PC-3 (cell line): ENCODE measurements around the gene WDR48. TPM values are rescaled to one million over a fixed set of nuclear protein-coding genes. Genes with fewer than 3 reads are reported as not detected.

Source experiments
- ATAC-seq: fragments of 200-7000 bp; cut with Tn5 transposase; 2 replicates; pipeline ENCODE4 v1.9.1; 2020; ENCODE audit warnings: mild to moderate bottlenecking, moderate library complexity
- BruUV-seq: library from RNA; stranded (reverse); fragments of 400-500 nt; replicated peaks from 2 replicates; lab custom pipeline; 2021; lab: Mats Ljungman, UMichigan
- CTCF ChIA-PET: fragments of 300-600 bp; sonication (Branson Sonifier 250); formaldehyde crosslinking; loops from one replicate; lab custom pipeline; 2022; ENCODE audit warnings: antibody characterized with exemption; lab: Charles Lee
- POLR2A ChIA-PET: fragments of 300-600 bp; sonication (Branson Sonifier 250); formaldehyde crosslinking; loops from one replicate; lab custom pipeline; 2022; ENCODE audit warnings: antibody characterized with exemption; ENCODE audit not compliant: unreplicated experiment; lab: Charles Lee
- DNase-seq: peaks from one replicate; pipeline ENCODE4 v3.0.0-alpha.2; 2015
- H2AFZ ChIP-seq: fragments of 300-600 bp; sonication (generic); 2 replicates; pipeline ENCODE4 v1.6.0; 2016; ENCODE audit warnings: antibody characterized with exemption, low read length
- H3F3A ChIP-seq: fragments of 300-600 bp; sonication (generic); one replicate; pipeline ENCODE4 v1.6.0; 2017; ENCODE audit warnings: antibody characterized with exemption, low read length, control low read depth, mild to moderate bottlenecking; ENCODE audit not compliant: unreplicated experiment
- H3K27ac ChIP-seq: fragments of 300-600 bp; sonication (generic); 2 replicates; pipeline ENCODE4 v1.5.1; 2016; ENCODE audit warnings: mild to moderate bottlenecking, low read length
- H3K27me3 ChIP-seq: fragments of 300-600 bp; sonication (generic); 2 replicates; pipeline ENCODE4 v1.6.1; 2016; ENCODE audit warnings: low read length, mixed read lengths
- H3K36me3 ChIP-seq: fragments of 300-600 bp; sonication (generic); 2 replicates; pipeline ENCODE4 v1.6.1; 2016; ENCODE audit warnings: low read depth, mixed run types, low read length, mixed read lengths
- H3K4me1 ChIP-seq: fragments of 300-600 bp; sonication (generic); 2 replicates; pipeline ENCODE4 v1.5.1; 2016; ENCODE audit warnings: low read length; ENCODE audit not compliant: insufficient read depth
- H3K4me2 ChIP-seq: fragments of 300-600 bp; sonication (generic); 2 replicates; pipeline ENCODE4 v1.6.0; 2016; ENCODE audit warnings: low read length
- H3K4me3 ChIP-seq: fragments of 300-600 bp; sonication (generic); 2 replicates; pipeline ENCODE4 v1.5.1; 2016; ENCODE audit warnings: mild to moderate bottlenecking, low read length, mixed read lengths
- H3K79me2 ChIP-seq: fragments of 300-600 bp; sonication (generic); 2 replicates; pipeline ENCODE4 v1.6.1; 2017; ENCODE audit warnings: low read length, mixed read lengths
- H3K9ac ChIP-seq: fragments of 300-600 bp; sonication (generic); 2 replicates; pipeline ENCODE4 v1.6.0; 2016; ENCODE audit warnings: mild to moderate bottlenecking, low read length
- H3K9me2 ChIP-seq: fragments of 300-600 bp; sonication (generic); replicated peaks from 2 replicates; pipeline ENCODE4 v1.6.1; 2016; ENCODE audit warnings: mixed run types, low read length, mixed read lengths
- H3K9me3 ChIP-seq: fragments of 300-600 bp; sonication (generic); 2 replicates; pipeline ENCODE4 v1.6.1; 2016; ENCODE audit warnings: low read length, mixed read lengths
- H4K20me1 ChIP-seq: fragments of 300-600 bp; sonication (generic); 2 replicates; pipeline ENCODE4 v1.6.1; 2016; ENCODE audit warnings: low read length, mixed read lengths
- CTCF ChIP-seq: fragments of 300-600 bp; sonication (generic); conservative IDR thresholded peaks from 2 replicates; pipeline ENCODE4 v1.5.1; 2017; ENCODE audit warnings: antibody characterized with exemption, low read depth, mild to moderate bottlenecking, low read length
- EZH2 ChIP-seq: fragments of 300-600 bp; sonication (generic); IDR thresholded peaks from one replicate; pipeline ENCODE4 v1.6.1; 2017; ENCODE audit warnings: antibody characterized with exemption, mild to moderate bottlenecking, low read length; ENCODE audit not compliant: unreplicated experiment
- EZH2phosphoT487 ChIP-seq: fragments of 300-600 bp; sonication (generic); IDR thresholded peaks from 2 replicates; pipeline ENCODE4 v1.6.1; 2018; ENCODE audit warnings: mild to moderate bottlenecking, antibody characterized with exemption, low read length, borderline replicate concordance
- intact Hi-C: fragments of 100-400 bp; cut with micrococcal nuclease; formaldehyde crosslinking; loops from 2 replicates; pipeline ENCODE4 v1.9.0; 2023
- total RNA-seq: library from RNA; depleted of rRNA; stranded (reverse); fragments of >200 nt; gene quantifications from 2 replicates; pipeline ENCODE4 v1.2.3, GENCODE V29; 2014

WDR48 gene
- total RNA-seq, 1 experiment from 2014 or later, result 21.0 TPM

GRCh38 chr3:39112535-39112934 lies 60.7 kb downstream of the WDR48 start:
- Histone ChIP-seq H3K27ac (no peak overlapping the region), H3K27me3 (no peaks in the 10 kb centered on the region), H3K4me2 (no peak overlapping the region), H2AFZ (no peak overlapping the region), H3K9ac (no peak overlapping the region), H3F3A (no peaks in the 10 kb centered on the region), H3K9me3 (no peaks in the 10 kb centered on the region), H3K4me3 (no peak overlapping the region), H3K79me2 (no peaks in the 10 kb centered on the region), H3K9me2 (no peaks in the 10 kb centered on the region), H3K4me1 (peaks cover 7% of the 10 kb centered on the region), H4K20me1 (no peaks in the 10 kb centered on the region), H3K36me3 (no peaks in the 10 kb centered on the region)
- POLR2A ChIA-PET, result no interaction called here
- no peak for TF ChIP-seq EZH2phosphoT487
- CTCF ChIA-PET, result no interaction called here
- no peak for ATAC-seq
- intact Hi-C loops, result no loop called here
- no TSS peak for BruUV-seq
- no peak for DNase-seq

GRCh38 chr3:39113291-39113690 lies 61.5 kb downstream of the WDR48 start:
- no peaks in the 10 kb centered on the region for H4K20me1 ChIP-seq
- POLR2A ChIA-PET, result no interaction called here
- no TSS peak for BruUV-seq
- no peaks in the 10 kb centered on the region for H3K27me3 ChIP-seq
- DNase-seq, result no peak
- no peak overlapping the region for H3K27ac ChIP-seq
- H2AFZ ChIP-seq, result no peak overlapping the region
- H3K9ac ChIP-seq, result no peak overlapping the region
- CTCF ChIA-PET, result no interaction called here
- intact Hi-C loops, result no loop called here
- peaks cover 3% of the 10 kb centered on the region for H3K4me1 ChIP-seq
- H3K79me2 ChIP-seq, result no peaks in the 10 kb centered on the region
- H3F3A ChIP-seq, result no peaks in the 10 kb centered on the region
- no peaks in the 10 kb centered on the region for H3K9me3 ChIP-seq
- H3K4me3 ChIP-seq, result no peak overlapping the region
- no peaks in the 10 kb centered on the region for H3K9me2 ChIP-seq
- ATAC-seq, result no peak
- H3K4me2 ChIP-seq, result no peak overlapping the region
- no peaks in the 10 kb centered on the region for H3K36me3 ChIP-seq
- no peak for TF ChIP-seq EZH2phosphoT487

- Histone ChIP-seq H3K79me2 (no peaks in the 10 kb centered on the region), H3K27me3 (no peaks in the 10 kb centered on the region), H3K4me3 (no peak overlapping the region), H3K27ac (no peak overlapping the region), H3K4me1 (no peaks in the 10 kb centered on the region), H3K9me3 (no peaks in the 10 kb centered on the region), H3K36me3 (no peaks in the 10 kb centered on the region), H4K20me1 (no peaks in the 10 kb centered on the region), H3F3A (no peaks in the 10 kb centered on the region), H3K4me2 (no peak overlapping the region), H2AFZ (no peak overlapping the region), H3K9me2 (no peaks in the 10 kb centered on the region), H3K9ac (no peak overlapping the region)
- POLR2A ChIA-PET, result no interaction called here
- CTCF ChIA-PET, result no interaction called here
- ATAC-seq (no peak), DNase-seq (no peak)
- BruUV-seq, result no TSS peak
- TF ChIP-seq EZH2phosphoT487 (no peak), CTCF (no peak), EZH2 (no peak)
- intact Hi-C loops, result no loop called here
Observed at GRCh38 chr3:39114456-39114855, 62.6 kb downstream of the WDR48 start.

GRCh38 chr3:39115870-39116269 lies 64.1 kb downstream of the WDR48 start:
- H3K4me2 ChIP-seq, result no peak overlapping the region
- H3K9me3 ChIP-seq, result no peaks in the 10 kb centered on the region
- no peaks in the 10 kb centered on the region for H3K4me1 ChIP-seq
- H4K20me1 ChIP-seq, result no peaks in the 10 kb centered on the region
- H3K27me3 ChIP-seq, result no peaks in the 10 kb centered on the region
- DNase-seq (no peak), ATAC-seq (no peak)
- H3K79me2 ChIP-seq, result no peaks in the 10 kb centered on the region
- no peaks in the 10 kb centered on the region for H3K36me3 ChIP-seq
- H3K9me2 ChIP-seq, result no peaks in the 10 kb centered on the region
- TF ChIP-seq EZH2 (no peak), EZH2phosphoT487 (no peak), CTCF (no peak)
- no peak overlapping the region for H2AFZ ChIP-seq
- ChIA-PET CTCF (no interaction called here), POLR2A (no interaction called here)
- no peak overlapping the region for H3K27ac ChIP-seq
- BruUV-seq, result no TSS peak
- no peak overlapping the region for H3K4me3 ChIP-seq
- no peaks in the 10 kb centered on the region for H3F3A ChIP-seq
- intact Hi-C loops, result no loop called here
- no peak overlapping the region for H3K9ac ChIP-seq
